HG03575 (cell line): ENCODE measurements around the gene PCSK6.

ENCODE experiments used
- ATAC-seq: cut with Tn5 transposase; IDR thresholded peaks from one replicate; pipeline ENCODE4 v1.9.1; 2021; ENCODE audit not compliant: unreplicated experiment, insufficient number of reproducible peaks, low FRiP score; ENCODE audit errors: extremely low read depth

PCSK6 gene

DNA sequence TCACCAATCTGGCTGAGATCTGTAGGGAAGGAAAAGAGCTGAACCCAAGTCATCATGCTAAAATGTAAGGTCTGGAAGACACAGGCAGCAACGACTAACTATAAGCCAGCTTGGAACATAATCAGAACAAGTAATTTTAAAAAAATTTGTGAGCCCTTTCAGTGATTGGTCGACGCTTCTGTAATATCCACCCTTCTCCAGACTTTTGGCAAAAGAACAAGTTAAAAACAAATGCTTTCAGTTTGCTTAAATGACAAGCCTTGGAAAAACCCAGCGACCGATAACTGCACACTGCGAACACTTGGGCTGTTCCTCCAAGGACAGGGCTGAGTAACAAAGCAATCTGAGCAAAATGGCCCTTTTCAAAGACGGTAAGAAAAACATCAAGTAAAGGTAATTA, 49.6 kb downstream of the PCSK6 start:
- no peak for ATAC-seq

DNA sequence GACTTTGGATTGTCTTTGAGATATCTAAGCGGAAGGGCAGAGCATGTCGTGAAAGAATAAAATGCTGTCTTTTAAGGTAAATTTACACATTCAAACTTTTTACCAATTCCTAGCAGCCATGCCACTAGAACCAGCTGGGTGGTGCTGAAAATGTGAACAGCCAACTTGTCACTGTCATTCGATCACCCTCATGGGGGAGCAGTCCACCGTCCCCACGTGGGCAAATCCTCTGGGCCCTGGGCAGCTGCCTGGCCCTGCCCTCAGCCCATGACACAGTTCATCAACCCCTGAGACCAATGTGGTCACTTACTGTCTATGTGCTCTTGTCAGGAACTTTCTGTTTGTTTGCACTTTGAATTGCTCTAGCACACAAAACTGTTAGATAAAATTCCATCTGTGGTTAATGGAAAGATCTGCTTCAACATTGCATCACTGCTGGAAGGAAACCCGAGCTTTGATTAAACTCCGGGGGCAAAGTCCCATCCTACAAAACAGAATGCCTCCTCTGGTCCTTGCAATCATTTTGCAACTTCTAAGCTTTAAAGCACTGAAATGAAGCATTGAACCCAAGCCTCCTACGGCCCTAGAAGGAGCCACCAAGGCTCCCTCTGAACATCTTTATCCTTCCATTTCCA, 50.1 kb downstream of the PCSK6 start:
- no peak for ATAC-seq

- ATAC-seq, result no peak
Measured at GRCh38 chr15:101438482-101439284, 50.8 kb downstream of the PCSK6 start.

DNA sequence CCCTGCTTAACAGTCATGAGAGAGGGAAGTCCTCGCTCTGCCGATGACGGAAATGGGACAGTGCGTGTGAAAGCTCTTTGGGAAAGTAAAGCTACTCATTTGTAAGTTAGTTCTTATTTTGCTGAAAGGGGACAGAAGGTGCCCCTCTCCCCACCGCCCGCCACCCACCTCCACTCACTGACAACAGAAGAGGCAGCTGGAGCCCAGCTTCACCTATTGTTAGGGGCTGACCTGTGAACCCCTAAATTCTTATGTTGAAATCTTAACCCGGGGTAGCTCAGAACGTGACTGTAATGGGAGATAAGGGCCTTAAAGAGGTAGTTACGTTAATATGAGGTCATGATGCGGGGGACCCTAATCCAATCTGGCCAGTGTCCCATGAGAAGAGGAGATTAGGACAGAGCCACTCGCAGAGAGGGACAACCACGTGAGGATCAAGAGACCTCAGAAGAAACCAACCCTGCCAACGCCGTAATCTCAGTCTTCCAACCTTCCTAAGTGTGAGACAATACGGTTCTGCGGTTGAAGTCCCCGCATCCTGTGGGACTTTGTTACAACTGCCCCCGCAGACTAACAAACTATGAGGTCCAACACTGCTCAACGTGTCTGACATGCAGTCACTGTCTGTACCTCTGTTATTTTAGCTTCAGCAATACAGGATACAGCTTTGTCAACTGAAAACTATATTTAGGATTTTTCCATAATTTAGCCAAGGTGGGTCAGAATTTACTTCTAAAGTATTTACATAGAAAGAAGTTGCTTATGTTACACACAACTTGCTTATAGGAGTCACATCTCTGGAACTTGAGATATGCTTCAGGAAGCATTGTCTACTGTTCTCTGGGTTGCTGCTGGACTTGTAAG, 51.7 kb downstream of the PCSK6 start:
- no peak for ATAC-seq

DNA sequence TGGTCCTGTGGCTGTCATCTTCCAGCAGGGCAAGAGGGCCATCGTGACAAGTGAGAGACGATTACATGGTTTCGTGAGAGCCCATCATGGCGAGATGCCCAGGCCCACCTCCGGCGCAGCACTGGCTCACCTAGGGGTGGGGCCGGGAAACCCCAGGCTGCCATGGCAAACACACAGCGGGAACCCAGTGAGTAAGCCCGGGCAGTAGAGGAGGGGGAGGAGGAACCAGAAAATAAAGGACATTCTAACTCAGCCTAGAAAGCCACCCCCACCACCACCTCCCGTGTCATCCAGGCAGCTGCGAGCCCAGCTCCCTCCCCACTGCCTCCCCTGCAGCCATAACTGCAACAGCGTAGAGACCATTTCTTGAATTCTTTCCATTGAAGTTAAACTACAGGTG, 52.3 kb downstream of the PCSK6 start:
- no peak for ATAC-seq

DNA sequence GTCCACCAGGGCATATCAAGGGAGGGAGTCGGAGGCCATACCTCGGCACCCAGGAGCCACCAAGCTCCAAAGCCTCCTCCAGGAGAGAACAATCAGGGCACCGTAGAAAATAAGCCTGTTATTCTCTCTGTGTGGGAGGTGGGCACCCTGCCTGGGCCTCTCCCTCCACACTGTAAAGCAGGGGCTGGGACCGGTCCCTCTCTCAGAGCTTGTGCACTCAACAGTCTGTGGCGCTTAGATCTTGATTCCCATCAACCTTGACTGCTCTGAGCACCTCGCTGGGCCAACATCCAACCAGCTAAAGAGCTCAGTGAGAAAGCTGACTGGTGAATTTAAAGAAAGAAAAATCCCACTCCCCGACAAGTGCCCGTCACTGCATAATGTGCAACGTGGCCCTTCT, 53.0 kb downstream of the PCSK6 start:
- ATAC-seq, result no peak

GRCh38 chr15:101435761-101436160, 53.7 kb downstream of the PCSK6 start:
- no peak for ATAC-seq

- no peak for ATAC-seq
Measured at GRCh38 chr15:101434032-101434920, 55.2 kb downstream of the PCSK6 start.

- ATAC-seq, result no peak
Measured at GRCh38 chr15:101433396-101433795, 56.1 kb downstream of the PCSK6 start.

- no peak for ATAC-seq
Measured at GRCh38 chr15:101432982-101433381, 56.5 kb downstream of the PCSK6 start.

DNA sequence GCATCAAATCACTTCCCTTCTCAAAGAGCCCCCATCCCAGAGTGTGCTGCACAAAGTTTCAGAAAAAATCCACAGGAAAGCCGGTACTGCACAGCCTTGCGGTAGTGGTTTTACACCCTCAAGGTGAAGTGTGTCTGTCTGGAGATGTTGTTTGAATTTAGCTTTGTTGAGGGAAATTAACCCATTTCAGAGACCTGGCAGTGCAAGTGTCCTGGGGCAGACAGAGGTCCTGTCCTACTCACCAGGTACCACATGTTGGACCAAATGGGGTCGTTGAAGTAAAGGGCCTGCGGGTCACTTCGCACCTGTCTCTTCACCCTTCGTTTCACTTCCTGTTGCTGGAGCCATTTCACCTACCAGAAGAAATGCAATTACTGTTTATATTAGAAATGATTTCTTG, 57.8 kb downstream of the PCSK6 start:
- ATAC-seq, result no peak

GRCh38 chr15:101431301-101431700, 58.2 kb downstream of the PCSK6 start:
- ATAC-seq, result no peak

DNA sequence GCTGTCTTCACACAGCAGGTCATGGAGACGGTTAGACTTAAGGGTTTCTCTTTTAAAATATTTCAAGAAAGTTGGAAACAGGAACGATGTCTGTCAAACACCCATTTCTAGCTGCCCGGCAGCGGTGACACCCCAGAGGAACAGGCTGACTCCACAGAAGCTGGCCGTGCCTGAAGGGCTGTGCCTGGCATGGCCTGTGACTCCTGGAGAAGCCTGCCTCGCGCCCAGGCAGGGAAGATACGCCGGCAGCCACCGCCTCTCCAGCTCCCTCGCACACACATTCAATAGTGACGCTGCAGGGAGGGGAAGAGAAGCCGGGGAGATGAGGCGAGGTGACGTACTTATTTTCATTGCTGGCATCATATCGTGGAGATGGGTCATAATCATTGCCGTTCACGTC, 59.9 kb downstream of the PCSK6 start:
- ATAC-seq, result no peak

DNA sequence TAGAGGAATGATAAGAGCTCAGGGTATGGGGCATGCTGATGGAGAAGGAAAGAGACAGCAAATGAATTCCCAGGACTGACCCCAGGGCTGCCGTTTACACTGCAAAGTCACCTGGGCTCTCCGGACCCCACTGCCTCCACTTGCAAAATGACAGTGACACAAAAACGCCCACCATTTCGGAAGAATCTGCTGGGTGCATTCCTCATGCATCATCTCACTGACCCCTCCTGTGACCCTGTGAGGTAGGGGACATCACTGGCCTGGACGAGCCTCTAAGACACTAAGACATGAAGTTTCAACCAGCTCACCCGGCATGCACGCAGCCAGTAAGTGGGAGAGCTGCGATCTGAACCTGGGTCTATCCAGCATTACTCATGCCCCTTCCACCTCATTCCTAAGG, 60.3 kb downstream of the PCSK6 start:
- no peak for ATAC-seq

GRCh38 chr15:101428758-101429157, 60.7 kb downstream of the PCSK6 start:
- no peak for ATAC-seq

DNA sequence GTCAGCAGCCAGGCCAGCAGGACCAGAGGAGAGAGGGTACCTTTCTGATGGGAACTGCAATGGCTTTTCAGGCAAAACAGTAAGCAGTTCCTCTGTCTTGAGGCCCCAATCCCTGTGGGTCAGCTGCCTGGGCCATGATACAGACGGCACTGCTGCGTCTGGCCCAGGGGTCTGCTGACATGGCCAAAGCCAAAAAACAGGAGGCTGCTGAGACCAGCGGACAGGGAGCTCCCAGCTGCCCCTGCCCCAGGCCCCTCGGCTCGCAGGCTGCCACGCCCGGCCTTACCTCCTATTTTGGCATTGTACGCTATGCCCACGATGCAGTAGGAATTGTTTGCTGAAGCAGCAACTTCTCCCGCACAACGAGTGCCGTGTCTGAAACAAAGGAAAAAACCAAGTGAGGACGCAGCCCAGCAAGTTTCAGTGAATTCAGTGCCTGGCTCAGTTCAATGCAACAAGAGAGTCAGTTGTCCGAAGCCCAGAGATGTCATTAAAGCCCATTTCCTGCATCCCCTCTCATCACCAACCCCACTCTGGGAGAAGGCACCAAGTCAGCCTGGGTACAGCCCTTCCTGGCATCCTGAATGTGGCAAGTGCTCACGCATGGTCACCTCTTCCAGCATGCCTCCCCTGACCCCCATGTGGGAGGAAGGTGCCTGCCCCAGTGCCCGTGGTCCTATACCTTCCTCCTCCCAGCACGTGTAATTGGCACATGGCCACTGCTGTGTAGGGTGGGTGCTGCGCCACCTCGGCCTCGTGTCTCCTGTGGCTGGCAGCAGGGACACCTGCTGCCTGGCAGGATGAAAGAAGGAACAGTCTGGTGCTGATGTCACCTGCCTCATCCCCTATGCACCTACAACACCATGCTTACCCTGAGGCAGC, 61.7 kb downstream of the PCSK6 start:
- ATAC-seq, result no peak

- ATAC-seq, result no peak
Measured at GRCh38 chr15:101426761-101427333, 62.7 kb downstream of the PCSK6 start.
